ENCODE data around the gene FGF22. TPM values are rescaled to one million over a fixed set of nuclear protein-coding genes. Genes with fewer than 3 reads are reported as not detected.

FGF22 gene
- total RNA-seq, 2 experiments from 2014 or later, result 0.72 to 1.1 TPM

DNA sequence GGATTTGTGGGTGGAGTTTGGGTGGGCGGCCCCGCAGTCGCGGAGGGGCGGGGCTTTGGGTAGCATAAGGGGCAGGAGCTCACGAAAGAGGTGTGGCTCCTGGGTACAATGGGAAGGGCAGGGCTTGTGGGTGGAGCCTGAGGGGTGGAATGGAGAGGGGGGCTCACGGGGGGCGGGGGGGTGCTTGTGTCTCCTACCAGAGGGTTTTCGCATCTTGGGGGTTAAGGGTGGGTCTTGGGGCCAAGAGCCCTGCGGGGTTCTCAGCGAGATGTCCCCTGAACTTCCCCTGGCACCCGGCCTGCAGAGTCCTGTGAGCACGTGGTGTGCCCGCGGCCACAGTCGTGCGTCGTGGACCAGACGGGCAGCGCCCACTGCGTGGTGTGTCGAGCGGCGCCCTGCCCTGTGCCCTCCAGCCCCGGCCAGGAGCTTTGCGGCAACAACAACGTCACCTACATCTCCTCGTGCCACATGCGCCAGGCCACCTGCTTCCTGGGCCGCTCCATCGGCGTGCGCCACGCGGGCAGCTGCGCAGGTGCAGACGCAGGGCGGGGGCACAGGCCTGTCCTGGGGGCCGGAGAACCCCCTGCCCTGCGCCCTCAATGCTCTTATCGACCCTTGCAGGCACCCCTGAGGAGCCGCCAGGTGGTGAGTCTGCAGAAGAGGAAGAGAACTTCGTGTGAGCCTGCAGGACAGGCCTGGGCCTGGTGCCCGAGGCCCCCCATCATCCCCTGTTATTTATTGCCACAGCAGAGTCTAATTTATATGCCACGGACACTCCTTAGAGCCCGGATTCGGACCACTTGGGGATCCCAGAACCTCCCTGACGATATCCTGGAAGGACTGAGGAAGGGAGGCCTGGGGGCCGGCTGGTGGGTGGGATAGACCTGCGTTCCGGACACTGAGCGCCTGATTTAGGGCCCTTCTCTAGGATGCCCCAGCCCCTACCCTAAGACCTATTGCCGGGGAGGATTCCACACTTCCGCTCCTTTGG is 41.6 kb downstream of the FGF22 start:
- Mint-ChIP-seq H3K36me3 (no peaks in the 10 kb centered on the region), H3K4me3 (peak overlapping the region; percentile 92), H3K27ac (peak overlapping the region; percentile 95), H3K4me1 (no peaks in the 10 kb centered on the region), H3K9me3 (no peaks in the 10 kb centered on the region), H3K27me3 (peaks cover 5% of the 10 kb centered on the region)
- DNase-seq (peak; percentile 60), ATAC-seq (ENCODE audit: low read depth) (no peak)
- POLR2A ChIA-PET, result interaction anchor here (0.5 to 2.4 kb wide), 5 partner anchors 18 to 227 kb away, joined by 3 to 21 read pairs (median 4); partner anchors contain the start of gene RNF126

DNA sequence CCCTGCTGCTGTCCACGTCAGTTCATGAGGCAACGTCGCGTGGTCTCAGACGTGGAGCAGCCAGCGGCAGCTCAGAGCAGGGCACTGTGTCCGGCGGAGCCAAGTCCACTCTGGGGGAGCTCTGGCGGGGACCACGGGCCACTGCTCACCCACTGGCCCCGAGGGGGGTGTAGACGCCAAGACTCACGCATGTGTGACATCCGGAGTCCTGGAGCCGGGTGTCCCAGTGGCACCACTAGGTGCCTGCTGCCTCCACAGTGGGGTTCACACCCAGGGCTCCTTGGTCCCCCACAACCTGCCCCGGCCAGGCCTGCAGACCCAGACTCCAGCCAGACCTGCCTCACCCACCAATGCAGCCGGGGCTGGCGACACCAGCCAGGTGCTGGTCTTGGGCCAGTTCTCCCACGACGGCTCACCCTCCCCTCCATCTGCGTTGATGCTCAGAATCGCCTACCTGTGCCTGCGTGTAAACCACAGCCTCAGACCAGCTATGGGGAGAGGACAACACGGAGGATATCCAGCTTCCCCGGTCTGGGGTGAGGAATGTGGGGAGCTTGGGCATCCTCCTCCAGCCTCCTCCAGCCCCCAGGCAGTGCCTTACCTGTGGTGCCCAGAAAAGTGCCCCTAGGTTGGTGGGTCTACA is 43.1 kb downstream of the FGF22 start:
- H3K27me3 Mint-ChIP-seq, result peaks cover 5% of the 10 kb centered on the region
- POLR2A ChIA-PET, result no interaction called here
- H3K4me3 Mint-ChIP-seq, result no peak overlapping the region
- no peaks in the 10 kb centered on the region for H3K9me3 Mint-ChIP-seq
- no peak overlapping the region for H3K27ac Mint-ChIP-seq
- H3K4me1 Mint-ChIP-seq, result no peaks in the 10 kb centered on the region
- ATAC-seq (ENCODE audit: low read depth) (no peak), DNase-seq (no peak)
- no peaks in the 10 kb centered on the region for H3K36me3 Mint-ChIP-seq

DNA sequence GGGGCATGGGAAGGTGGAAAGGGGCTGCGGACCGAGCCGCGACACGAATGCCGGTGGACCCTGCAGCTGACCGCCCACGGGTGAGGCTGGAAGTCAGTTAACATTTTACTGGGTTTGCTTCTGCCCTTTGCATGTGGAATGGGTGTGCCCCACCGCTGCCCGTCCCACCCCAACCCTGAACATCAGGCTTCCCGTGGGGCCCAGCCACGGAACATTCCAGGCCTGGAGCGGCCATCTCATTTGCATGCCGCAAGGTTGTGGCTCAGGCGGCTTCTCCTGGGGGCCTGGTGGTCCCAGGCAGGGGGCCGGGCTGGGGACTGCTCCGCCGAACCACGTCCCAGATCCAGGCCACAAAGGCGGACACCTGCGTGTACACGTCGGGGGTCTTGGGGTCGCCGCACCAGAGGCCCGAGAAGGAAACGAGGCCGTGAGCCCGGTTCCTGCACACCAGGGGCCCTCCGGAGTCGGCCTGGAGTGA is 45.8 kb downstream of the FGF22 start:
- no peaks in the 10 kb centered on the region for H3K9me3 Mint-ChIP-seq
- POLR2A ChIA-PET, result no interaction called here
- H3K4me1 Mint-ChIP-seq, result no peaks in the 10 kb centered on the region
- H3K27me3 Mint-ChIP-seq, result peaks cover 3% of the 10 kb centered on the region
- H3K4me3 Mint-ChIP-seq, result no peak overlapping the region
- no peak overlapping the region for H3K27ac Mint-ChIP-seq
- no peaks in the 10 kb centered on the region for H3K36me3 Mint-ChIP-seq
- DNase-seq (no peak), ATAC-seq (ENCODE audit: low read depth) (no peak)

DNA sequence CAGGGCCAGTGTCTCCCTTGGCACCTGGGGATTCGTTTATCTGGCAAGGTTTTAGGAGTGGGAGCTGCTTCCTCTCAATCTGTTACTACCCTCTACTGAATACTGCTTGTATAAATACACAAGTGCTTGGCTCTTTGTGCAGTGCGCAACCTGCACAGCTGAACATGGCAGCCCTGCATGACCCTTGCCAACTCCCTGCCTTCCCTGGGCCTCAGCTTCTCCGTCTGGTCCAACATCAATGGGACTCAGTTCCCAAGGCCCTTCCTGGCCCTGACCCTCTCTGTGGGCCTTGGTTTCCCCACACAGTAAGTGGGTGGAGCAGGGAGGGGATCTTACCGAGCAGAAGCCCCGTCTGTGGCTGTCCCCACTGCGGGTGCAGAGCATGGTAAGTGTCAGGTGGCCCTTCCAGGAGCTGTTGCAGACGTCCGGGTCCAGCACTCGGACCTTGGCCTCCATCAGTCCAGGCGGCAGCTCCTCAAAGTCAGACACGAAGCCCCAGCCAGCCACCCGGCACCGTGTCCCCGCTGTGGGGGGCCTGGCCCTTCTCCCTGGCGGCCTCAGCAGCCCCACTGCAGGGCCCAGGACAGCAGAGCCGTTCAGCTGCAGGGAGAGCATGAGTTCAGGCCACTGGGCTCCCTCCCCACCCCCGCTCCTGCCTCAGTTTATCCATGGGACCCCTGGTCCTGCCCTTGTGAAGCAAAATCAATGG is 47.1 kb downstream of the FGF22 start:
- DNase-seq (no peak), ATAC-seq (ENCODE audit: low read depth) (no peak)
- Mint-ChIP-seq H3K27me3 (peaks cover 3% of the 10 kb centered on the region), H3K36me3 (no peaks in the 10 kb centered on the region), H3K27ac (no peak overlapping the region), H3K9me3 (no peaks in the 10 kb centered on the region), H3K4me1 (no peaks in the 10 kb centered on the region), H3K4me3 (no peak overlapping the region)
- POLR2A ChIA-PET, result no interaction called here

DNA sequence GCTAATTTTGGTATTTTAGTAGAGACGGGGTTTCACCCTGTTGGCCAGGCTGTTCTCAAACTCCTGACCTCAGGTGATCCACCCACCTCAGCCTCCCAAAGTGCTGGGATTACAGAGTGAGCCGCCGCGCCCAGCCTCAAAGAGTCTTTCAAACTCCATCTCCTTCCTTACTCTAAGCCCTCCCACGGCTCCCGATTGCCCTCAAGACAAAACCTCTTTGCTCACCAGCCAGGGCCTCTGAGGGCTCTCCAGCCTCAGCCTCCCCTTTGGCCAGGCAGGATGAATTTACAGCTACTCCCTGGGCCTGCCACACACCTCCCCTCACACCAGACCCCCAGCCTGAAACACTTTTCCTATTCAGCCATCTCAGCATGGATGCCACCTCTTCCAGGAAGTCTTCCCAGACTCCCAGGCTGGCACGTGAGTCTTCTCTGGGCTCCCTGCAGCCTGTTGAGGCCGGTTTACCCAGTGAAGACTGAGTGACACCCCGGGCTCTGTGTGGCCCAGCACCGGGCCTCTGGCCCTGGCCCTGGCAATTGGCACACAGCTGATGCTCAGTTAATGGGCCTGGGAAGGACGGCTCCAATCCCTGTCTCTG is 48.0 kb downstream of the FGF22 start:
- POLR2A ChIA-PET, result no interaction called here
- no peak for ATAC-seq (ENCODE audit: low read depth)
- H3K4me3 Mint-ChIP-seq, result no peak overlapping the region

DNA sequence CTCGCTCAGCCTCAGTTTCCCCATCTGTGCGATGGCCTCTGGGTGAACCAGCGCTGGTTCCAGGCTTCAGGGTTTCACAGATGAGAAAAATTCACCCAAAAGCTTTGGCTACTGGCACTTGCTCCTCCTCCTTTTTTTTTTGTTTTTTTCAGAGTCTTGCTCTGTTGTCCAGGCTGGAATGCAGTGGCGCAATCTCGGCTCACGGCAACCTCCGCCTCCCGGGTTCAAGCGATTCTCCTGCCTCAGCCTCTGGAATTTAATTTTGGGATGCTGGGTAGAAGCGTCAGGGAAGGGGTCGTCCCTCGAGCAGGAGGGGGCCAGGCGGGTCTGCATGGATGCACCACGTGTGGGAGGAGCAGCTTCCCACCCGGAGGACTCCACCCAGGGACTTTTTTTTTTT is 48.5 kb downstream of the FGF22 start:
- no peak overlapping the region for H3K4me3 Mint-ChIP-seq

More for the DNA sequence above, 48.0 kb downstream of the FGF22 start:
- H3K27ac Mint-ChIP-seq, result no peak overlapping the region
- no peaks in the 10 kb centered on the region for H3K9me3 Mint-ChIP-seq
- no peak for DNase-seq
- no peaks in the 10 kb centered on the region for H3K4me1 Mint-ChIP-seq
- peaks cover 3% of the 10 kb centered on the region for H3K27me3 Mint-ChIP-seq
- H3K36me3 Mint-ChIP-seq, result no peaks in the 10 kb centered on the region

DNA sequence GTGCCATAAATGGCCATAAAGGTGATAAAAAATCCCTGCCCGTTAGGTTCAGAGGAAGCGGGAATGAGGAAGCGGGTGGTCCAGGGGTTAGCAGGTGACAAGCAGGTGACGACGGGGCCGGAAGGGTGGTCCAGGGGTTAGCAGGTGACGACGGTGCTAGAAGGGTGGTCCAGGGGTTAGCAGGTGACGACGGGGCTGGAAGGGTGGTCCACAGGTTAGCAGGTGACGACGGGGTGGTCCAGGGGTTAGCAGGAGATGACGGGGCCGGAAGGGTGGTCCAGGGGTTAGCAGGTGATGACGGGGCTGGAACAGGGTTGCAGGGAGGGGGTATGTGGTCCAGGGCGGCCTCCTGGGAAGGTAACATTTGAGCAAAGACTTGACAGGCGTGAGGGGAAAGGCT is 49.3 kb downstream of the FGF22 start:
- Mint-ChIP-seq H3K4me3 (no peak overlapping the region), H3K27ac (no peak overlapping the region), H3K4me1 (no peaks in the 10 kb centered on the region), H3K9me3 (no peaks in the 10 kb centered on the region), H3K36me3 (no peaks in the 10 kb centered on the region), H3K27me3 (peaks cover 3% of the 10 kb centered on the region)
- DNase-seq (no peak), ATAC-seq (ENCODE audit: low read depth) (no peak)
- POLR2A ChIA-PET, result no interaction called here

More for the DNA sequence above, 48.5 kb downstream of the FGF22 start:
- H3K36me3 Mint-ChIP-seq, result no peaks in the 10 kb centered on the region
- H3K27ac Mint-ChIP-seq, result no peak overlapping the region
- POLR2A ChIA-PET, result no interaction called here
- H3K27me3 Mint-ChIP-seq, result peaks cover 3% of the 10 kb centered on the region
- H3K9me3 Mint-ChIP-seq, result no peaks in the 10 kb centered on the region
- DNase-seq (no peak), ATAC-seq (ENCODE audit: low read depth) (no peak)
- H3K4me1 Mint-ChIP-seq, result no peaks in the 10 kb centered on the region

DNA sequence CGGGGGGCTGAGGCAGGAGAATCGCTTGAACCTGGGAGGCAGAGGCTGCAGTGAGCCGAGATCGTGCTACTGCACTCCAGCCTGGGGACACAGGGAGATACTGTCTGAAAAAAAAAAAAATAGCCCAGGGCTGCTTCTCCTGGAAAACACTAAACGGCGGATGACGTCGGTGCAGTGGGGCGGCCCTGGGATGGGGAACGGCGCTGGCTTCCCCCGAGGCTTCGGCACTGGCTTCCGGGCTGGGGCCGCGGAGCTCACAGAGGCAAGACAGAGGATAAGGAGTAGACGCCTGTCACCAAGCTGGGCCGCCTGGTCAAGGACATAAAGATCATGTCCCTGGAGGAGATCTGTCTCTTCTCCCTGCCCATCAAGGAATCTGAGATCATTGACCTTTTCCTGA is 50.5 kb downstream of the FGF22 start:
- POLR2A ChIA-PET, result no interaction called here
- H3K27me3 Mint-ChIP-seq, result peaks cover 8% of the 10 kb centered on the region
- no peak for DNase-seq
- ATAC-seq (ENCODE audit: low read depth), result no peak
- H3K4me1 Mint-ChIP-seq, result no peaks in the 10 kb centered on the region
- H3K27ac Mint-ChIP-seq, result no peak overlapping the region
- no peaks in the 10 kb centered on the region for H3K36me3 Mint-ChIP-seq
- H3K9me3 Mint-ChIP-seq, result no peaks in the 10 kb centered on the region
- H3K4me3 Mint-ChIP-seq, result no peak overlapping the region

Other genes starting within 250 kb of the FGF22 start
- not detected for gene C2CD4C, start 230.7 kb upstream of the FGF22 start, total RNA-seq
- under 1 TPM; 0.40 to 0.53 TPM for gene SHC2, start 178.8 kb upstream of the FGF22 start, total RNA-seq
- gene MADCAM1, start 143.4 kb upstream of the FGF22 start, total RNA-seq, result 1 to 10 TPM in 1 of 2 experiments, under 1 TPM in 1; 0.44 to 1.0 TPM
- 10 to 100 TPM; 27.0 to 27.2 TPM for gene TPGS1, start 132.4 kb upstream of the FGF22 start, total RNA-seq
- 10 to 100 TPM; 49.2 to 51.5 TPM for gene CDC34, start 108.1 kb upstream of the FGF22 start, total RNA-seq
- gene GZMM, start 95.8 kb upstream of the FGF22 start, total RNA-seq, result 10 to 100 TPM; 81.5 to 84.5 TPM
- 100 to 1,000 TPM; 183 to 196 TPM for gene BSG, start 67.3 kb upstream of the FGF22 start, total RNA-seq
- 1 to 10 TPM; 1.0 to 1.2 TPM for gene HCN2, start 50.0 kb upstream of the FGF22 start, total RNA-seq
- 10 to 100 TPM; 63.2 to 65.1 TPM for gene POLRMT, start 6.3 kb upstream of the FGF22 start, total RNA-seq
- 10 to 100 TPM; 79.0 to 84.8 TPM for gene RNF126, start 23.3 kb downstream of the FGF22 start, total RNA-seq
- gene FSTL3, start 36.5 kb downstream of the FGF22 start, total RNA-seq, result 1 to 10 TPM; 2.6 to 2.9 TPM
- gene PRSS57, start 55.6 kb downstream of the FGF22 start, total RNA-seq, result not detected
- not detected for gene PALM, start 69.1 kb downstream of the FGF22 start, total RNA-seq
- gene MISP, start 111.2 kb downstream of the FGF22 start, total RNA-seq, result not detected
- gene PTBP1, start 157.6 kb downstream of the FGF22 start, total RNA-seq, result 100 to 1,000 TPM; 400 to 411 TPM
- gene PLPPR3, start 182.1 kb downstream of the FGF22 start, total RNA-seq, result not detected
- gene AZU1, start 188.0 kb downstream of the FGF22 start, total RNA-seq, result under 1 TPM in 1 of 2 experiments, not detected in 1; 0.25 TPM
- not detected for gene PRTN3, start 201.1 kb downstream of the FGF22 start, total RNA-seq
- gene ELANE, start 212.4 kb downstream of the FGF22 start, total RNA-seq, result not detected
- gene CFD, start 219.8 kb downstream of the FGF22 start, total RNA-seq, result 1 to 10 TPM; 4.4 to 5.5 TPM

Measured in activated naive CD8-positive, alpha-beta T cell treated with anti-CD3 and anti-CD28 coated beads, Interleukin-2, amount 10 ng/mL, durations not matched to agents 7 days and 5 days (primary cell).